ENCODE results near the gene TMEM176B.
"Not testable (repeated sequence)": the region's sequence is repeated elsewhere in the genome, so short reads cannot be mapped to it uniquely, and the experiment has no call there.

TMEM176B gene

GRCh38 chr7:150788474-150789269 lies 11.5 kb downstream of the TMEM176B start:
- no peak for DNase-seq

GRCh38 chr7:150787321-150788281 lies 12.6 kb downstream of the TMEM176B start:
- DNase-seq, result peak; percentile 35

DNA sequence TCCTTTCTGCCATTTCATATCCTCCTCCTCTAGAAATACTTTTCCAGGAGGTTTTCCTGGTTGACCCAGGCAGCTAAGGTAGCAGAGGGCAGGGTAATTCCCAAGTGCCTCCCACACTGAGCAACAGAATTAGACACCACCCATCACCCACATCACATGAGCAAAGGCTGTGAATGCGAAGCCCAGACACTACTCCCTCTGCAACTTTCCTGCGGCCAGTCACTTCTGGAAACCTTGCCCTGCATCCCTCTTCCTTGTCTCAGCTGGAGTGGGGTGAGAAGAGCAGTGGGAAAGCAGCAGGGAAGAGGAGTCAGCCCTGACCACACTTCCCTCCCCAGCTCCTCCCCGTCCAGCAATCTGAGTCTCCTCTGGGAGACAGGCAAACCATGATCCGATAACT lies 15.2 kb downstream of the TMEM176B start:
- DNase-seq, result no peak

GRCh38 chr7:150784120-150784736 lies 15.9 kb downstream of the TMEM176B start:
- peak; percentile 30 for DNase-seq

DNA sequence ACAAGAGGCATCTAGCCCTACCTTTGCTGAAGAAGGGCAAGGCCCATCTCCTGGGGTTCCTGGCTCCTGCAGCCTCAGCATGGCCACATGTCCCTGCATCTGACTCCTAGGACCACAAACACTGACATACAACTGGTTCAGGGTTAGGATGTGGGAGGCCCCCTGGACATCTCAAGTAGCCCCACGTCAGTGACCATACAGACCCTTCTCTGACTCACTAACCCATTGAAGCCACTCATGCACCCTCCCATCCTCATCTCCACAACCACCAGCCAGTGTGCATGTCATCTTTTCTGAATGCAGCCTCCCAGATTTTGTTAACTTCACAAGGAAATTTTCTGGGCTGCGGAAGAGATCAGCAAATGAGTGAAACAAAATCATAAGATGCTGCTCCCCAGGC lies 18.2 kb downstream of the TMEM176B start:
- DNase-seq, result no peak

GRCh38 chr7:150781103-150781502 lies 19.1 kb downstream of the TMEM176B start:
- no peak for DNase-seq

DNA sequence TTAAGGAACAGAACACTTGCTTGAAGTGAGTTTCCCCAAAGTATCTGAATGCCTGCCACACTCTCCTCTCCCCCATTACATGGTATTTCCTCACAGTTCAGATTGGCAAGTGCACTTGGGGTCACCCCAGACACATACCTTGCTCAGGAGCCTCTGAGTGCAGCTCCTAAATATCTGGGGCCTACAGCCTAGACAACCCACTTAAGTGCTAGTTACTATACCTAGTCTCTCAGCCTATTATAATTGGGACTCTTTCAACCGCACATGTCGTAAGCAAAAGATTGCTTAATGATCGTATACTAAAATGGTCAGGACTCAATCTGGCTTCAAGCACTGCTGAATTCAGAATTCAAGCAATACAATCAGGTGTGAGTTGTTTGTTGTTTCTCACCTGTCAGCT lies 19.9 kb downstream of the TMEM176B start:
- no peak for DNase-seq

DNA sequence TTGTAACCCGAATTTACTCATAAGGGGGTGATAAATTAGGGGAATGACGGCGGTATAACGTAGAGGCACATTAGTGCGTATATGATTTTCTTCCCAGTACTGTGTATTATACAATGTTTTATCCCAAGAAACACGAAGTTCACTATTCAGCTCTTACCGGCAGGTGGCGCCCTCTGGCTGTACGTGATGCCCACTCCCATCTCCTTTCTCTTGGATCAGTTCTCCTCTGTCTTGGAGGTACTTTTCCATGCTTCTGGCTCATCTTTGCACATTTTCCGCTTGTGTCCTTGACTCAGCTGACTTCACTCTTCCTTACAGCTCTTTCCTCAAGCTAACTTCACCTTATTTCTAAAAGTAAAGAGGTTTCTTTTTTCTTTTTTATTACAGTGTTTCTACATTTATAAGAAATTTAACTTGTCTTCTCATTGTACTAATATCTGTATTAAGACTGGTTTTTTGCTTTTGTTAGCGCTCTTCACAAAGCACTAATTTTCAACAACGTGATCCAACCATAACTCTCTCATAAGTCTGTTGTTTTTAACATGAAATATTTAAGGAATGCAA lies 21.3 kb downstream of the TMEM176B start:
- peak; percentile 44 for DNase-seq

DNA sequence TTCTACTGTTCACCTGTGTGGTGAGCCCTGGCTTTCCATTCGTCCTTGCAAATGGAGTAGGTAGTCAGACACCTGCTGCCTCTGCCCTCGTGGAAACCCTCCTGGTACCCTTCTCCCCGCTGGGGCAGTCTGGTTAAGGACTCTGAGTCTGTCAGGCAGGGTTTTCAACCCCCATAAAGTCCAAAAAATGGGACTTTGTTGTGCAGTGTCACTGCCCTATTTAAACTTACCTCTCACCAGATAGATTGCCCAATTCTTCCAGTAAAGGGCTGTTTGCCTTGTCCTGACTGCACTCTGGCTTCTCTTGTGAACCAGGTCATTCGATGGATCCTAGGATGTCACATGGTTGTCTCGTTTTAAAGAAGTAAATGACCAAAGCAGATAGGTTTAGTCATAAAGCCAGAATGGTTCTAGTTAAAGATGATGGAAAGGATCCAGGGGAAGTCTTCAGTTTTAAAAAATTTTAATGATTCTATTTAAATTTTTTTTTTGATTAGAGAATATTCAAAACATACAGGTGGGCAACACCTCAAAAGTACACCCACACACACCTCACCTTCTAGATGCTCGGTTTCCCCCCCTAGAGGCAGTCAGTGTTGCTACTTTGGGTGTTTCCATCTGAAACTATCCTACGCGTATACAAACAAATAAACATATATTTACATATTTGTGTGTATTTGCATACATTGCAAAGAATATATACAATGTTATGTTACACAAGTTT lies 22.0 kb downstream of the TMEM176B start:
- no peak for DNase-seq

GRCh38 chr7:150774131-150774530 lies 26.0 kb downstream of the TMEM176B start:
- not testable (repeated sequence) for DNase-seq

- DNase-seq, result no peak
Measured at GRCh38 chr7:150769768-150770167, 30.4 kb downstream of the TMEM176B start.

DNA sequence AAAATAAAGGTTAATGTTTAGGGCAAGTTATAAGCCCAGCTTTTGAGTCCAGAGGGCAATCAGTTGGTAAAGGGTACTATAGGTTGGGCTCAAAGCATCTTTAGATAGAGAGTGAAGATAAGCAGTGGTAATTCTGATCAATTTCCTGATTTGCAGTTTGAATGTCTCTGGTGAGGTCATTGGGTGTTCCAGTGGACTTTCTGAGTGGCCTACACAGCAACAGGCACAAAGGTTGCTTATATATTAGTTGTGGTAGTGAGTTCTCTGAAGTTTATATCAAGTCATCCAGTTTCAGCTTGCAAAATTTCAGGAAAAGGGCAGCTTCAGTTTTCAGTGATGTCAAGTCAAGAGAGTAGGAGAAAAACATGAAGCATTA lies 33.8 kb downstream of the TMEM176B start:
- DNase-seq, result peak; percentile 12

DNA sequence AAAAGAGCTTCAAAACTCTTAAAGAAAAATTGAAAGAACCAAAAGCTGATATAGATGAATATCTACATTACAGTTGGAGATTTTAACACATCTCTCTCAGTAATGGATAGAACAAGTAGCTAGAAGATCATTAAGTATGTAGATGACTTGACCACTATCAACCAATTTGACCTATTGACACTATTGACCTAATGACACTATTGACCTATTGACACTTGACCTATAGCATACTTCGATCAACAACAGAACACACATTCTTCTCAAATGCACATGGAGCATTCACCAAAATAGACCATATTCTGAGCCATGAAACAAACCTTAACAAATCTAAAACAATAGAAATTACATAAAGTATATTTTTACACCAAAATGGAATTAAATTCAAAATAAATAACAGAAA lies 40.7 kb downstream of the TMEM176B start:
- DNase-seq, result no peak

GRCh38 chr7:150756858-150757257 lies 43.3 kb downstream of the TMEM176B start:
- no peak for DNase-seq

- no peak for DNase-seq
Measured at GRCh38 chr7:150756166-150756565, 44.0 kb downstream of the TMEM176B start.

- no peak for DNase-seq
Measured at GRCh38 chr7:150755473-150756099, 44.6 kb downstream of the TMEM176B start.

DNA sequence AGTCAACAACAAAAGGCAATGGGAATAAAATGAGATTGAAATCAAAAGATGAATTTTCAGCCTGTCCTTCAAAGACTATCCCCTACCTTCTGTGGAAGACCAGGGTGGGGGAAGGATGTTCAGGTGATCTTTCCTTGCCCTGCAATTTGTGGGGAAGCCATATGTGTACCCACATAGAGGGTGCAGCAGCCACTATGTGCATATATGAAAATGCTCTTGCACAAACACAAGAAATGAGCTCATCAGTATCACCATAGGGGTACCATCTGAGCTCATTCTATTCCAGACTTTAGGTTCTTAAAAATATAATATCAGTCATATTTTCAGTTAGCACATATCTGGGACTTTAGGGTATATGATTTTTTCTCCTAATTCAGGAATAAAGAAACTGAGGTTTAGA lies 45.2 kb downstream of the TMEM176B start:
- DNase-seq, result no peak

- no peak for DNase-seq
Measured at GRCh38 chr7:150753826-150754603, 46.1 kb downstream of the TMEM176B start.

- no peak for DNase-seq
Measured at GRCh38 chr7:150753239-150753638, 46.9 kb downstream of the TMEM176B start.

DNA sequence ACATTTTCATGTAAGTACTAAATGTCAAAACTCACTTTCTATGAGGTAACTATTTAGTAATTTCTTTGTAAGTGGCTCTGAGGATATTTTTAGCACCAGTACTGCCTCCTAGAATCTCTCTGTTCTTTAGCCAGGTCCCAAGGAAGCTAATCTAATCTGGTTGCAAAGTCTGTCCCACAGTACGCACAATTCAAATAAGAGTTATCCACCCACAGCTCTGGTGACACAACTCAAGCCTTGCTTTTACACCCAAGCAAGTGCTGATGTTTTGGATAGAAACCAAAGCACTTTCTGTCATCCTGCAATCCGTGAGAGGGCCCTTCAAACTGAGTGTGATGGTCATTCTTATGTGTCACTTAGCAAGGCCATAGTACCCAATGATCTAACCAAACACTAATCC lies 48.5 kb downstream of the TMEM176B start:
- no peak for DNase-seq

- no peak for DNase-seq
Measured at GRCh38 chr7:150748376-150748775, 51.8 kb downstream of the TMEM176B start.
